Stimulated activated CD8-positive, alpha-beta memory T cell treated with anti-CD3 and anti-CD28 coated beads, Interleukin-7, amount 100 ng/mL, for 48 hours (primary cell): ENCODE data around the gene TENM4.

ENCODE experiments used
- DNase-seq, 2 donors: peaks; one replicate each; pipeline ENCODE4 v3.0.0-alpha.2; 2020; ENCODE audit warnings: low read depth in 1 of 2; ENCODE audit errors: extremely low read depth in 1 of 2

TENM4 gene

GRCh38 chr11:79312617-79313529 lies 128.0 kb downstream of the TENM4 start:
- DNase-seq = no peak

GRCh38 chr11:79311461-79311860 lies 129.4 kb downstream of the TENM4 start:
- DNase-seq = no peak

GRCh38 chr11:79309407-79309806 lies 131.4 kb downstream of the TENM4 start:
- no peak for DNase-seq

GRCh38 chr11:79308429-79308828 lies 132.4 kb downstream of the TENM4 start:
- no peak for DNase-seq

GRCh38 chr11:79304599-79305212 lies 136.1 kb downstream of the TENM4 start:
- no peak for DNase-seq

- no peak for DNase-seq
Observed at GRCh38 chr11:79296141-79296540, 144.7 kb downstream of the TENM4 start.

GRCh38 chr11:79294845-79295731 lies 145.7 kb downstream of the TENM4 start:
- DNase-seq = no peak

- DNase-seq = no peak
Observed at GRCh38 chr11:79291948-79292347, 148.9 kb downstream of the TENM4 start.

GRCh38 chr11:79290761-79291160 lies 150.1 kb downstream of the TENM4 start:
- no peak for DNase-seq

GRCh38 chr11:79287952-79288351 lies 152.9 kb downstream of the TENM4 start:
- no peak for DNase-seq

GRCh38 chr11:79285756-79286155 lies 155.1 kb downstream of the TENM4 start:
- no peak for DNase-seq

GRCh38 chr11:79276736-79277325 lies 164.0 kb downstream of the TENM4 start:
- no peak for DNase-seq

- no peak for DNase-seq
Observed at GRCh38 chr11:79274636-79275331, 166.0 kb downstream of the TENM4 start.

- no peak for DNase-seq
Observed at GRCh38 chr11:79273781-79274180, 167.0 kb downstream of the TENM4 start.

- no peak for DNase-seq
Observed at GRCh38 chr11:79269611-79270307, 171.1 kb downstream of the TENM4 start.

GRCh38 chr11:79266396-79266795 lies 174.4 kb downstream of the TENM4 start:
- no peak for DNase-seq

GRCh38 chr11:79265756-79266322 lies 175.0 kb downstream of the TENM4 start:
- DNase-seq = no peak

- DNase-seq = no peak
Observed at GRCh38 chr11:79264284-79264683, 176.5 kb downstream of the TENM4 start.

- no peak for DNase-seq
Observed at GRCh38 chr11:79263001-79263400, 177.8 kb downstream of the TENM4 start.
